ENCODE data around the gene WDR36. TPM values are rescaled to one million over a fixed set of nuclear protein-coding genes. Genes with fewer than 3 reads are reported as not detected.

The WDR36 gene
- total and polyA plus RNA-seq, 2 of the 8 experiments (the other 6 are each of a cell fraction or from before 2014, with no cell fraction given): 9.3 to 41.8 TPM

DNA sequence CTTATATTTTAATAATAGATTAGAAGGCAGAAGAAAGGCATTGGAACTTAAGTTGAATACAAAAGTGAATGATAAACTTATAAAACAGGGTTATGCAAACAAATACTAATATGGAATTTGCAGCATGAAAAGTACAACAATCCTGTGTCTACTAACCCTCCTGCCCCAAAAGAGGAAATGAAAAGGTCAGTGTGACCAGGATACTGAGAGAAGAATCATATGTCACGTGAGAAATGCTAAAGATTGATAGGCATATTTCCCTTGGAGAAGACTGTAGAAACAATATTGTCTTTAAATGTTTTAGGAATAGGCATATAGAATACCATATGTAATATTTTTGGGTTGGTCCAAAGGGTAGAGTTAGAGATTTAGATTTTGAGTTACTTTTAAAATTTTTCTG is 3.8 kb downstream of the WDR36 start:
- Histone ChIP-seq H4K20me1 (replicated peaks in 1 of 2; ENCODE audit: control insufficient read depth in 1 of 2, insufficient read depth in 2 of 2, low read length in 2 of 2) (no peaks in the 10 kb centered on the region), H4K5ac (ENCODE audit: insufficient read length, low read depth, low read length) (no peak overlapping the region), H3K4me2 (ENCODE audit: insufficient read depth in 1 of 2, low read depth in 2 of 2, low read length in 2 of 2) (no peak overlapping the region), H3K14ac (ENCODE audit: insufficient read length) (no peak overlapping the region), H2AFZ (ENCODE audit: low read length) (no peak overlapping the region), H4K91ac (replicated peaks; ENCODE audit: insufficient read length, low read length) (no peak overlapping the region), H3K23ac (ENCODE audit: insufficient read length) (no peak overlapping the region), H3K79me1 (ENCODE audit: low read depth, low read length) (no peaks in the 10 kb centered on the region; the same call in 1 of the 2 replicates), H3K56ac (replicated peaks; ENCODE audit: insufficient read length, low read depth, low read length) (no peak overlapping the region), H3K4ac (replicated peaks; ENCODE audit: insufficient read length, low read depth, low read length) (no peak overlapping the region), H2BK20ac (ENCODE audit: low read length) (no peak overlapping the region), H4K8ac (ENCODE audit: extremely low read depth, insufficient read depth, low read length) (no peak overlapping the region), H3K36me3 (ENCODE audit: control insufficient read depth in 2 of 4, insufficient read depth in 4 of 4, low read length in 3 of 4) (peaks cover 0 to 54% (median 20%) of the 10 kb centered on the region in 4 experiments; a peak in 6 of 8 replicates), H3K27me3 (replicated peaks in 1 of 4; ENCODE audit: control insufficient read depth in 3 of 4, extremely low read depth in 1 of 4, insufficient read depth in 3 of 4, low read length in 3 of 4) (peaks cover 4 to 6% (median 5%) of the 10 kb centered on the region in 4 experiments), H3K23me2 (ENCODE audit: low read depth, low read length) (0 out of 2 replicates have a peak, but pooled peaks cover 2% of the 10 kb centered on the region), H2BK120ac (replicated peaks; ENCODE audit: low read depth, low read length) (no peak overlapping the region), H3K79me2 (ENCODE audit: control insufficient read depth in 1 of 2, insufficient read depth in 2 of 2, low read length in 2 of 2) (peaks cover 17 to 42% of the 10 kb centered on the region in 2 experiments), H2BK5ac (ENCODE audit: low read depth, low read length) (no peak overlapping the region), H3K27ac (ENCODE audit: low read depth, low read length) (no peak overlapping the region), H3K4me3 (ENCODE audit: extremely low read depth in 1 of 4, insufficient read depth in 2 of 4, low read depth in 3 of 4, low read length in 4 of 4) (no peak overlapping the region), H2AK5ac (ENCODE audit: low read depth, low read length) (no peak overlapping the region), H3K9ac (replicated peaks in 1 of 4; ENCODE audit: extremely low read depth in 1 of 4, low read depth in 3 of 4, low read length in 3 of 4) (no peak overlapping the region), H3K18ac (ENCODE audit: extremely low read depth, low read length) (no peak overlapping the region), H3K9me3 (ENCODE audit: insufficient read depth in 2 of 2, low read depth in 1 of 2, low read length in 1 of 2) (peaks cover 4 to 6% of the 10 kb centered on the region in 2 experiments; a peak in 3 of 4 replicates), H2BK15ac (ENCODE audit: low read length) (no peak overlapping the region), H3K4me1 (replicated peaks in 1 of 4; ENCODE audit: control insufficient read depth in 3 of 4, insufficient read depth in 4 of 4, low read length in 3 of 4) (peaks cover 0 to 3% (median under 1%) of the 10 kb centered on the region in 4 experiments; a peak in 1 of 7 replicates), H2BK12ac (ENCODE audit: low read depth, low read length) (no peak overlapping the region)
- DNase-seq (ENCODE audit: low read depth in 1 of 2, low spot score in 2 of 2) (no peak), FAIRE-seq (no peak)
- 100% methylated on average over 1 of the region's 1 CpG; no CpG with 5 or more reads in 1 of the 2 experiments for WGBS, 2 experiments (ENCODE audit: extremely low coverage in 1 of 2, insufficient coverage in 1 of 2, insufficient read length in 1 of 2, insufficient replicate concordance in 2 of 2, low coverage in 1 of 2, low lambda C conversion rate in 2 of 2, missing lambda C conversion rate in 1 of 2)
- CTCF ChIA-PET (ENCODE audit: partially characterized antibody): interaction anchor here (1.3 kb wide), 1 partner anchor 128 kb away, joined by 3 read pairs; no protein-coding TSS in a partner anchor
- POLR2A ChIA-PET (ENCODE audit: partially characterized antibody): interaction anchor here (1.8 kb wide), 1 partner anchor 10 kb away, joined by 3 read pairs; no protein-coding TSS in a partner anchor
- TF ChIP-seq, protein P1, sequence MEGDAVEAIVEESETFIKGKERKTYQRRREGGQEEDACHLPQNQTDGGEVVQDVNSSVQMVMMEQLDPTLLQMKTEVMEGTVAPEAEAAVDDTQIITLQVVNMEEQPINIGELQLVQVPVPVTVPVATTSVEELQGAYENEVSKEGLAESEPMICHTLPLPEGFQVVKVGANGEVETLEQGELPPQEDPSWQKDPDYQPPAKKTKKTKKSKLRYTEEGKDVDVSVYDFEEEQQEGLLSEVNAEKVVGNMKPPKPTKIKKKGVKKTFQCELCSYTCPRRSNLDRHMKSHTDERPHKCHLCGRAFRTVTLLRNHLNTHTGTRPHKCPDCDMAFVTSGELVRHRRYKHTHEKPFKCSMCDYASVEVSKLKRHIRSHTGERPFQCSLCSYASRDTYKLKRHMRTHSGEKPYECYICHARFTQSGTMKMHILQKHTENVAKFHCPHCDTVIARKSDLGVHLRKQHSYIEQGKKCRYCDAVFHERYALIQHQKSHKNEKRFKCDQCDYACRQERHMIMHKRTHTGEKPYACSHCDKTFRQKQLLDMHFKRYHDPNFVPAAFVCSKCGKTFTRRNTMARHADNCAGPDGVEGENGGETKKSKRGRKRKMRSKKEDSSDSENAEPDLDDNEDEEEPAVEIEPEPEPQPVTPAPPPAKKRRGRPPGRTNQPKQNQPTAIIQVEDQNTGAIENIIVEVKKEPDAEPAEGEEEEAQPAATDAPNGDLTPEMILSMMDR (IDR thresholded peaks at IDR 0.05; ENCODE audit: control extremely low read depth in 1 of 3, insufficient read depth in 1 of 3, low read depth in 1 of 3, low read length in 3 of 3): no peak
- no peak for TF ChIP-seq CEBPB (IDR thresholded peaks at IDR 0.05; ENCODE audit: low read depth, low read length)
- TF ChIP-seq, protein P2, sequence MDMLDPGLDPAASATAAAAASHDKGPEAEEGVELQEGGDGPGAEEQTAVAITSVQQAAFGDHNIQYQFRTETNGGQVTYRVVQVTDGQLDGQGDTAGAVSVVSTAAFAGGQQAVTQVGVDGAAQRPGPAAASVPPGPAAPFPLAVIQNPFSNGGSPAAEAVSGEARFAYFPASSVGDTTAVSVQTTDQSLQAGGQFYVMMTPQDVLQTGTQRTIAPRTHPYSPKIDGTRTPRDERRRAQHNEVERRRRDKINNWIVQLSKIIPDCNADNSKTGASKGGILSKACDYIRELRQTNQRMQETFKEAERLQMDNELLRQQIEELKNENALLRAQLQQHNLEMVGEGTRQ (IDR thresholded peaks at IDR 0.05; ENCODE audit: low read length): no peak
- no peak for TF ChIP-seq RFX5 (IDR thresholded peaks at IDR 0.05; ENCODE audit: borderline replicate concordance, low read depth, low read length)
- no peak for TF ChIP-seq EGR1 (IDR thresholded peaks at IDR 0.05; ENCODE audit: borderline replicate concordance, low read depth, low read length)
